ENCODE data around the gene DIPK1B.
"Not testable (repeated sequence)": the region's sequence is repeated elsewhere in the genome, so short reads cannot be mapped to it uniquely, and the experiment has no call there.

The DIPK1B gene

DNA sequence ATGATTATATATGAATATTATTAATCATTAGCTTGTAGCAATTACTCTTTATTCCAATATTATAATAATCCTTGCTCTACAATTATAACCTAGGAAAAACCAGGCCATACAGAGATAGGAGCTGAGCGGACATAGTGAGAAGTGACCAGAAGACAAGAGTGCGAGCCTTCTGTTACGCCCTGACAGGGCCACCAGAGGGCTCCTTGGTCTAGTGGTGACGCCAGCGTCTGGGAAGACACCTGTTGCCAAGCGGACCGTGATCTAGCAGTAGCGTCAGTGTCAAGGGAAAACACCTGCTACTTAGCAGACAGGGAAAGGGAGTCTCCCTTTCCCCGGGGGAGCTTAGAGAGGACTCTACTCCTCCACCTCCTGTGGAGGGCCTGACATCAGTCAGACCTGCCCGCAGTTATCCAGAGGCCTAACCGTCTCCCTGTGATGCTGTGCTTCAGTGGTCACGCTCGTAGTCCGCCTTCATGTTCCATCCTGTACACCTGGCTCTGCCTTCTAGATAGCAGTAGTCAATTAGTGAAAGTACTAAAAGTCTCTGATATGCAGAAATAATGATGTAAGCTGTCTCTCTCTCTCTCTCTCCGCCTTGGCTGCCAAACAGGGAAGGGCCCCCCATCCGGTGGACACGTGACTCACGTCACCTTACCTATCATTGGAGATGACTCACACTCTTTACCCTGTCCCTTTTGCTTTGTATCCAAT lies 54.2 kb downstream of the DIPK1B start:
- not testable (repeated sequence) for DNase-seq (ENCODE audit: low read depth in 2 of 2)

DNA sequence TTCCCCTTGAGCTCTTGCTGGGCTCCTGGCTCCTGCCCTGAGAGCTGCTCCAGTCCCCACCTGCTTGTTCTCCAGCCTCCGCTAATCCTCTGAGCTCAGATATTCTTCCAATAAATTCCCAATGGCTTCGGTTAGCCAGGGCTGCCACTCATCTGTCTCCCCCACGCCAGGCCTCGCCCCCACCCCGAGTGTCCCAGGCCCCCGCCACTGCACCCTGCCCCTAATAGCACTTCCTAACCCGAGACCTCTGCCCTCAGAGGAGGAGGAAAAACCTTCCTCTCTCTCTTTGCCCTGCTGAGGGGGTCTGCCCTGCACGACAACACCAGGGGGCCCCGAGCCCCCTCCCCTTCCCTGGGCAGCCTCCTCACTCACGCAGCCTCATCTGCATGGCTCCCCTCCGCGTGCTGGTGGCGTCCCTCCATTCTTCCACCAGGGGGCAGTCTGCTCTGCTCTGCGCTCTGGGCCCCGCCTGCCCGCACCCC lies 57.4 kb downstream of the DIPK1B start:
- DNase-seq (ENCODE audit: low read depth in 2 of 2) = no peak

DNA sequence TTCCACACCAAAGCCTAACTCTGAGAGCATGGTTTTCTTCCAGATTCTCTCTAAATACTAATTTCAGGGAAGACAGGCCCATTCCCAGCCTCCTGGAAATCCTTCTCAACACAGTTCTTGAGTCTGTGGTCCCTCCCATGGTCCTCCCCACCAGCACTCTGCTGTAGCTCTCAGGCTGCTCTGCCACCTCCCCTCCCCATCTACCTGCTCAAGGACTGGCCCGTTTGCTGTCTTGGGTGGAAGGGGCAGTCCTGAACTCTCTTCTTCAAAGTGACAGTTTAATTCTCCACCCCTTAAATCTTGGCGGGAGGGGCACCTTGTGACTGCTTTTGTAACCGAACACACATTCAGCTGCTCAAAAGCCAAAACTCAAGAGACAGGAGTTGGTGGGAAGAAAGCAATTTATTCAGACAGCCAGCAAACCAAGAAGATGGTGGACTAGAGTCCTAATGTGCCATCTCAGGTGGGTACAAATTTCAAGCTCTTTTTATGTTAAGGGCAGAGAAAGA lies 59.6 kb downstream of the DIPK1B start:
- no peak for DNase-seq (ENCODE audit: low read depth in 2 of 2)

DNA sequence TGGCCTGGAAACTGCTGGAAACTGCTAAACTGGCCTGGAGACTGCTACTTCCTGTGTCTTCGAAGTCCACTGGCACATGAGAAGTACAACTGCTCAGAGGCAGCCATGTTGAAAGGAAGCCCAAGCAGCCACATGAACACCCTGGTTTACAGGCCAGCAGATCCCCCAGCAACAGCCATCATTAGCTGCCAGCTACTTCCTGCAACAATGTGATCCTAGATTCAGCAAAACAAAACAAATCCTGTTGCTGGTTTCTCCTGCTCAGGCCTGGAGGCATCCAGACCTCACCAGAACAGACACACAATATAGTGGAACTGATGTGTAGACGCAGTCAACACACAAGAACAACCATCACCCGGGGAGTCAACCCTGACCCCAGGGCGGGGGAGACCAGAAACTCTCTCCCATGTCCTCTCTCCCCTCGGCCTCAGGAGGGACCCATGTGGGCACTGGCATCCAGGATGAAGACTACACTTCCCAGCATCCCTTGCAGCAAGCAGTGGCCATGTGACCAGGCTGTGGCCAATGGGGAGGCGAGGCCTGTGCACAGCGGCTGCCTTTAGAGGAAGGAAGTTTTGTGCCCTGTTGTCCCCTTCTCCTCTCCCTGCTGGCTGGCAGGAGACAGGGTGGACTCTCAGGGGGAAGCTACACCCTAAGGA lies 61.1 kb downstream of the DIPK1B start:
- DNase-seq (ENCODE audit: low read depth in 2 of 2) = no peak

All from activated CD8-positive, alpha-beta memory T cell treated with anti-CD3 and anti-CD28 coated beads for 4 hours (primary cell).